ENCODE results near the gene BRMS1L.

DNA sequence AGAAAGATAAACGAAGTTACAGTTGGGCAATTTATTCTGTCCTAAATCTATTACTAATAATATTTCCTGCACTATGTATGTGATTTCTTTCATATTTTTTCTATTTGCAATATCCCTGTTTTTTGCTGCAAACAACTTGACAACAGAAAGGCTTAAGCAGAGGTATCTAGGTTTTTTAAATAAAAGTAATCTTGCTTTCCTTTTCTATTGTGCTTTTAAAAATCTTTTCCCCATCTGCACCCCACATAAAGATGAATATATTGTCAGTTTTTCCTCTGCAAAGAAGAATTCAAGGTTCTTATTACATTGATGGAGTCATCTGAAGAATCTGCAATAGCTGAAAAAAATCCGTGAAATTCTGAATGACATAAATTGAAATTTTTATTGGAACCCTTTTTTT lies 16.5 kb upstream of the BRMS1L start:
- TF ChIP-seq POLR2A (IDR thresholded peaks at IDR 0.05; ENCODE audit: low read depth, low read length) (no peak), POLR2AphosphoS5 (IDR thresholded peaks at IDR 0.05; ENCODE audit: low read depth, low read length) (no peak), TAF1 (IDR thresholded peaks at IDR 0.05; ENCODE audit: low read depth, low read length) (no peak), POU2F2 (IDR thresholded peaks at IDR 0.05; ENCODE audit: low read depth, low read length) (no peak)
